ENCODE data around the gene TSPAN9.

The TSPAN9 gene

GRCh38 chr12:3186546-3187215 lies 109.5 kb downstream of the TSPAN9 start:
- TF ChIP-seq, protein P1, sequence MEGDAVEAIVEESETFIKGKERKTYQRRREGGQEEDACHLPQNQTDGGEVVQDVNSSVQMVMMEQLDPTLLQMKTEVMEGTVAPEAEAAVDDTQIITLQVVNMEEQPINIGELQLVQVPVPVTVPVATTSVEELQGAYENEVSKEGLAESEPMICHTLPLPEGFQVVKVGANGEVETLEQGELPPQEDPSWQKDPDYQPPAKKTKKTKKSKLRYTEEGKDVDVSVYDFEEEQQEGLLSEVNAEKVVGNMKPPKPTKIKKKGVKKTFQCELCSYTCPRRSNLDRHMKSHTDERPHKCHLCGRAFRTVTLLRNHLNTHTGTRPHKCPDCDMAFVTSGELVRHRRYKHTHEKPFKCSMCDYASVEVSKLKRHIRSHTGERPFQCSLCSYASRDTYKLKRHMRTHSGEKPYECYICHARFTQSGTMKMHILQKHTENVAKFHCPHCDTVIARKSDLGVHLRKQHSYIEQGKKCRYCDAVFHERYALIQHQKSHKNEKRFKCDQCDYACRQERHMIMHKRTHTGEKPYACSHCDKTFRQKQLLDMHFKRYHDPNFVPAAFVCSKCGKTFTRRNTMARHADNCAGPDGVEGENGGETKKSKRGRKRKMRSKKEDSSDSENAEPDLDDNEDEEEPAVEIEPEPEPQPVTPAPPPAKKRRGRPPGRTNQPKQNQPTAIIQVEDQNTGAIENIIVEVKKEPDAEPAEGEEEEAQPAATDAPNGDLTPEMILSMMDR (IDR thresholded peaks at IDR 0.05) = no peak
- Histone ChIP-seq H3K4me2 (ENCODE audit: low read length) (no peak overlapping the region), H3K79me2 (peaks cover 40% of the 10 kb centered on the region), H3K9ac (no peak overlapping the region), H3K36me3 (ENCODE audit: control insufficient read depth, insufficient read depth, low read length) (no peaks in the 10 kb centered on the region), H3K27ac (no peak overlapping the region), H3K9me3 (ENCODE audit: control insufficient read depth, low read length) (no peaks in the 10 kb centered on the region), H2AFZ (no peak overlapping the region), H3K27me3 (ENCODE audit: control insufficient read depth, insufficient read depth, low read length) (no peaks in the 10 kb centered on the region), H3K4me3 (ENCODE audit: low read depth, low read length) (no peak overlapping the region), H3K4me1 (peaks cover 6% of the 10 kb centered on the region)

GRCh38 chr12:3187846-3188770 lies 110.9 kb downstream of the TSPAN9 start:
- Histone ChIP-seq H3K79me2 (peaks cover 31% of the 10 kb centered on the region), H3K4me3 (ENCODE audit: low read depth, low read length) (no peak overlapping the region), H3K4me1 (peaks cover 9% of the 10 kb centered on the region), H3K27me3 (ENCODE audit: control insufficient read depth, insufficient read depth, low read length) (no peaks in the 10 kb centered on the region), H3K9ac (no peak overlapping the region), H3K36me3 (ENCODE audit: control insufficient read depth, insufficient read depth, low read length) (no peaks in the 10 kb centered on the region), H2AFZ (no peak overlapping the region), H3K27ac (no peak overlapping the region), H3K4me2 (ENCODE audit: low read length) (no peak overlapping the region), H3K9me3 (ENCODE audit: control insufficient read depth, low read length) (no peaks in the 10 kb centered on the region)
- TF ChIP-seq, protein P1 (IDR thresholded peaks at IDR 0.05) = no peak

DNA sequence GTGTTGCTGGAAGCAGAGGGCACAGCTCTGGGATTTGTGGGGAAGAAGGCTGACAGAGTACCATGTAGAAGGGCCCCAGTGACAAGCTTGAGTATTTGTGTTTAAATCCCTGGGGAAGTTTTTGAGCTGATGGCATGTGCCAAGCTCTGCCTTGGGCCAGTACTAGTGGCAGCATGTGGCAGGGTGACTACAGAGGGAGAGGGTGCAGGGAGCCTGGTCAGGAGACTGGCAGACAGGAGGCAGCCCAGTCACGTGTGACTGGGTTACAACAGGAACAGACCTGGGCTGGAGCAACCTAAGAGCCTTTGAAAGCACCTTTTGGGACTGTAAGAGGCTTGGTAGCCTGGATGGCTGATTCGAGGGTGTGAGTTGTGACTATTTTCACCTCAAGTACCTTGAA lies 112.1 kb downstream of the TSPAN9 start:
- H3K9me3 ChIP-seq (ENCODE audit: control insufficient read depth, low read length) = no peaks in the 10 kb centered on the region
- H3K4me1 ChIP-seq = peaks cover 9% of the 10 kb centered on the region
- H3K27ac ChIP-seq = no peak overlapping the region

GRCh38 chr12:3190101-3190500 lies 112.9 kb downstream of the TSPAN9 start:
- TF ChIP-seq, protein P1 (IDR thresholded peaks at IDR 0.05) = no peak
- Histone ChIP-seq H3K36me3 (ENCODE audit: control insufficient read depth, insufficient read depth, low read length) (no peaks in the 10 kb centered on the region), H2AFZ (no peak overlapping the region), H3K79me2 (peaks cover 29% of the 10 kb centered on the region), H3K27me3 (ENCODE audit: control insufficient read depth, insufficient read depth, low read length) (no peaks in the 10 kb centered on the region), H3K4me3 (ENCODE audit: low read depth, low read length) (no peak overlapping the region), H3K4me2 (ENCODE audit: low read length) (no peak overlapping the region), H3K4me1 (peaks cover 9% of the 10 kb centered on the region), H3K9ac (no peak overlapping the region), H3K9me3 (ENCODE audit: control insufficient read depth, low read length) (no peaks in the 10 kb centered on the region), H3K27ac (no peak overlapping the region)

More for the DNA sequence above, 112.1 kb downstream of the TSPAN9 start:
- H2AFZ ChIP-seq = no peak overlapping the region
- peaks cover 27% of the 10 kb centered on the region for H3K79me2 ChIP-seq
- H3K4me3 ChIP-seq (ENCODE audit: low read depth, low read length) = no peak overlapping the region
- H3K9ac ChIP-seq = no peak overlapping the region
- H3K27me3 ChIP-seq (ENCODE audit: control insufficient read depth, insufficient read depth, low read length) = no peaks in the 10 kb centered on the region
- H3K4me2 ChIP-seq (ENCODE audit: low read length) = no peak overlapping the region
- H3K36me3 ChIP-seq (ENCODE audit: control insufficient read depth, insufficient read depth, low read length) = no peaks in the 10 kb centered on the region
- TF ChIP-seq, protein P1 (IDR thresholded peaks at IDR 0.05) = no peak
